Fibroblast of mammary gland (primary cell): ENCODE data around the gene ARHGAP10.
A peak's percentile ranks its signal among the peaks of the same experiment; 100 is the strongest.

Experiments used
- DNase-seq: peaks from one replicate; pipeline ENCODE4 v3.0.0-alpha.2; 2010; ENCODE audit warnings: low read depth
- H3K4me3 ChIP-seq: 2 replicates; pipeline ENCODE4 v1.5.1; 2011; ENCODE audit warnings: low read depth, mild to moderate bottlenecking, low read length, moderate library complexity; ENCODE audit not compliant: control insufficient read depth
- TF ChIP-seq, protein P1 (sequence below): conservative IDR thresholded peaks from 2 replicates; pipeline ENCODE4 v1.5.1; 2011; ENCODE audit warnings: low read depth, low read length, inconsistent platforms; ENCODE audit not compliant: control insufficient read depth, insufficient read depth

ARHGAP10 gene

DNA sequence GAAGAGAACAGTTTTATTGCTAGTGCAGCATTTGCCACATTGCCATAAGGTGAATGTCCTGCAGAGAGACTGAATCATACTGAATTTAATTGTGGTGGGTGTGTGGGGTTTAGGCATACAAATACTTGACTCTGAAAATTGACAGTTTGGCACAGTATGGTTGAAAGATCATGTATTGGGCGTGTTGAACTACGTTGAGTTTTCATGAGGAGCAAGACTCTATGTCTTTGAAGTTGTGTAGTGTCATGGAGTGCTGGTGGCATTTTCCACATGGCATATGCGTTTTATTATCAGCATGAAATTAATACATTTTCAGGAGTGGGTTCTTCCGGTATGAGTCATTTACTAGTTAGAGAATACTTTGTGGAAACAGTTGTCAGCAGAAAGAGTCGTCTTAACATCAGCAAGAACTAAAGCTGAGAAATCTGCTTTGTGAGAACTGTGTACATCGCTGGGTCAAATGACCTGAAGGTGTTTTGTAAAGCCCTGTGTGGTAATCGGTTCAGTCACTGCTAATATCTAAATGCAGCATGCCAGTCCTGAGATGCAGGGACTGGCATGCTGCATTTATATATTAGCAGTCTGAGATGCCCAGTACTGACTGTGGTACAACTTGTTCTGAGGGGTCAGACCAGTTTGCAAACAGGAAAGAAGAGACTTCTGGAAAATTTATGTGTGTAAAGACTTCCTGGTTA lies 50.3 kb downstream of the ARHGAP10 start:
- peak; percentile 51 for DNase-seq
- TF ChIP-seq, protein P1, sequence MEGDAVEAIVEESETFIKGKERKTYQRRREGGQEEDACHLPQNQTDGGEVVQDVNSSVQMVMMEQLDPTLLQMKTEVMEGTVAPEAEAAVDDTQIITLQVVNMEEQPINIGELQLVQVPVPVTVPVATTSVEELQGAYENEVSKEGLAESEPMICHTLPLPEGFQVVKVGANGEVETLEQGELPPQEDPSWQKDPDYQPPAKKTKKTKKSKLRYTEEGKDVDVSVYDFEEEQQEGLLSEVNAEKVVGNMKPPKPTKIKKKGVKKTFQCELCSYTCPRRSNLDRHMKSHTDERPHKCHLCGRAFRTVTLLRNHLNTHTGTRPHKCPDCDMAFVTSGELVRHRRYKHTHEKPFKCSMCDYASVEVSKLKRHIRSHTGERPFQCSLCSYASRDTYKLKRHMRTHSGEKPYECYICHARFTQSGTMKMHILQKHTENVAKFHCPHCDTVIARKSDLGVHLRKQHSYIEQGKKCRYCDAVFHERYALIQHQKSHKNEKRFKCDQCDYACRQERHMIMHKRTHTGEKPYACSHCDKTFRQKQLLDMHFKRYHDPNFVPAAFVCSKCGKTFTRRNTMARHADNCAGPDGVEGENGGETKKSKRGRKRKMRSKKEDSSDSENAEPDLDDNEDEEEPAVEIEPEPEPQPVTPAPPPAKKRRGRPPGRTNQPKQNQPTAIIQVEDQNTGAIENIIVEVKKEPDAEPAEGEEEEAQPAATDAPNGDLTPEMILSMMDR: no peak
- H3K4me3 ChIP-seq: no peak overlapping the region

DNA sequence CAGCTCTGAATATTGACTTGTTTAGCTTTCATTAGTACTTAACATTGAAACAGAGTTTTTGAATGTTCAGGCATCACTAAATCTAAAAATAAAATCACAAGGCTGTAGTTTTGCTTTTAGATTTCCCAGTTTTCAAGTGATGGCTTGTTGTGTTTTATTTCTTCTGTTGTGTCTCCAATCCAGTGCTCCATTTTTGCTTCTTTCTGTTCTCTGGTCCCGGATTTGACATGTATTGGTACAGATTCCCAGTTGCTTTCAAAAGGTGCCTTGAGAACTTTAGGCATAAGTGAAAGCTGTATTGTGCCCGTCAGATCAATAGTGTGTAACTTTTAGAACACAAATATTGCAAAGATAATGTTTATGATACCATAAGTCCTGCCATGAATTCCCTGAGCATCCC lies 53.2 kb downstream of the ARHGAP10 start:
- no peak overlapping the region for H3K4me3 ChIP-seq
- TF ChIP-seq, protein P1: no peak
- no peak for DNase-seq

DNA sequence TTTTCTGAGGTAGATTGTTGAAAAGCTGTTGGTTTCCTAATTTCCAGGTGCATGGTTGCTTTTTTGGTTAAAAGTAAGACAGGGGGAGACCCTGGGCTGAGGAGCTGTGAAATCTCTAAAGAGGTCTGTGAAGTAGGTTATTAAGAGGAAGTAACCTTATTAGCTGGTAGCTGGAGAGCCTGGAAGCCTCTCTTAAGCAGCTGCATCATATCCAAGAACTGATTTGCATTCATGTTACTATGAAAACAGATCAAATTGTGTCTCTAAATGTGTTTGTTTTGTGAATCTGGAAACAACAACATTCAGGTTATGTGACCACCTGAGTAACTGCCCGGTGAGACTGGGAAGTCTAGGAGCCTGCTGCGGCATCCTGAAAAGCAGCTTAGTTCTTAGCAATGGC lies 54.1 kb downstream of the ARHGAP10 start:
- DNase-seq: no peak
- H3K4me3 ChIP-seq: no peak overlapping the region
- TF ChIP-seq, protein P1: no peak

DNA sequence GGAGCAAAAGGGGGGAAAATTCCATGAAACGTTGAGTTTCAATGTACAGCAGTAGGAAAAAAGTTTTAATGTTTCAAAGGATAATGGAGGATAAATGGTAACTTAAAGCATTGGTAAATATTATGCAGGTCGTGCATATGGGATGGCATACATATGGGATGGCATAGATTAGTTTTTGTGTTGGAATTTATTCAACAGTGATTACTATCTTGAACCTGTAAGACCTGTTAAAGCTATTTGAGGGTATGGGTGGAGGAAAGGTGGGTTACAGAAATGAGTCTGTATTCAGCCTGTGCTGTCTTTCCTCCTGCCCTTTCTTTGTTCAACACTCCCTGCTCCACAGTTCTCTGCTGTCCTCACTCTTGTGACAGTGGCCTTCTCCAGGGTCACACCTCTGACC lies 54.6 kb downstream of the ARHGAP10 start:
- DNase-seq: no peak
- H3K4me3 ChIP-seq: no peak overlapping the region
- TF ChIP-seq, protein P1: no peak

DNA sequence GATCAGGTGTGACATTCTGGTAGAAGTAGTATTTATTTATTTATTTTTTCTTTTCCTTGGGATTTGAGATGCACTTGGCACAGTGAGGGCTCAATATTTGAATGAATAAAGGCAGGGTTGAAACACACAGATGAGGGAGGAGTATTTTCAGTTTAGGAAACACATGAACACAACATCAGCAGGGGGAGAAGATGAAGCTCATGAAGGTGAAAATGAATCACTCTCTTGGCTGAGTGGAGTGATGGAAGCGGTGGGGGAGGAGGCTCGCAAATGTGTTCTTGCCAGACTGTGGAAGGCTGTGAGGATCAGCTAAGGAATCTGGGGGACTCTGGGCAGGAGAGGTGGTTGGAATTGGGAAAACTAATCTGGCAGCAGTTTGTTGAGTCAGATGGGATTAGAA lies 55.3 kb downstream of the ARHGAP10 start:
- no peak overlapping the region for H3K4me3 ChIP-seq
- TF ChIP-seq, protein P1: no peak
- DNase-seq: peak; percentile 90

DNA sequence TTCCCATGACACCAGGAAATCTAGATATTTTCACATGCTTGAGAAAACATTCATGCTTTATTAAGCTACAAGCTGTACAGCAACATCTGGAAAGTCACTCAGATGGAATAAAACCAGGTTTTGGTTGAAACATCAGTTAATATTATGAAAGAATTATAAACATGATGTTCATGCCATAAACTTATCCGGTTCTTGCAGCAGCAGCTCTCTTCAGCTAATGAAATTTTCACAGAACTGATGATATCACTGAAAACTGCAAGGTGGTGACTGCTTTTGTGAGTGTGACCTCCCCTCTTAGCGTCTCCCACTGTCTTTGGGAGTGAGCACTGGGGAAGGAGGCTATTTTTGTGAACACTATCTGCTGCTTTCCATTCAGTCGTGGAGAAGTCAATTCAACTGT lies 56.9 kb downstream of the ARHGAP10 start:
- TF ChIP-seq, protein P1: no peak
- H3K4me3 ChIP-seq: no peak overlapping the region
- peak; percentile 44 for DNase-seq
